NCI-H82 treated with DMSO at 0.1 percent for 48 hours (cell line): ENCODE results near the gene GCN1.
A peak's percentile ranks its signal among the peaks of the same experiment; 100 is the strongest.

Experiments used
- DNase-seq: peaks from one replicate; lab custom pipeline; 2025; ENCODE audit not compliant: unreplicated experiment; lab: John Stamatoyannopoulos, UW

GCN1 gene

DNA sequence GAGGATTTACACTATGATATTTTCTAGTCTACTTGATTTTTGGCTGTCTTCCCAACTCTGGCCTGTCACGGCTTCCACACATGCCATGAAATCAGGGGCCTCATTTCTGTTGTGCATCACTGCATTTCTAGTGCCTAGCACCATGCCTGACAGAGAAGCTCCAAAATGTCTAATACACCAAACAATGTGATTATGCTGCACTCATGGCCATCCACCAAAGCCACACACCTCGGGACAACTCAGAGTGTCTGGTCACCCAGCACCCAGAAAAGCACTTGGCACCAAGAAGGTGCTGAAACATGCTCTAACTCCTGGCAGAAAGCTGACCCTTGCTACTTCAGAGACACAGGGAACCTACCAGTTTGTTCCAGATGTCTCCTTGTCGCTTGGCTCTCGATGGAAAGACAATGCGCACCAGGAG is 11.3 kb downstream of the GCN1 start:
- no peak for DNase-seq

DNA sequence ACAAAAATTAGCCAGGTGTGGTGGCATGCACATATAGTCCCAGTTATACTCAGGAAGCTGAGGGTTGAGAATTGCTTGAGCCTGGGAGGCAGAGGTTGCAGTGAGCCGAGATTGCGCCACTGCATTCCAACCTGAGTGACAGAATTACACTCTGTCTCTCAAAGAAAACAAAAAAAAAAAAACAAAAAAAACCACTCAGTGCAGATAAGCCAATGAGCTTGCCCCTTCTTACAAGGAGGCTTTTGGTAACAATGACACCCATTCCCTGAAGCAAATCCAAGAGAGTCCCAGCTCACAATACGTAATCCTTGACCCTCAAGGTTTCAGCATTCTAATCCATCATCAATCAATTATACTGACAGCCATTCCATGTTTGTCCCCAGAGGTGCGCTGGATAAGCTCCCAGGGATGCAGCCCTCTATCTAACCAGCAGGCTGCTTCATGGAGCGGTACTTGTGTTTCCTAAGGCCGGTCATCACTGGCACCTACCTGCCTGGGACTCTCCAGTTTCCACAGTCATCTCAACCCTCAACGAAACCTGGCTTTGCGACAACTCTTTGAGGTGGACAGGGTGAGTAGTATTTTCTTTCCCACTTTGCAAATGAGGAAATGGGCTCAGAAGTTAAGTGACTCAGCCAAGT is 12.4 kb downstream of the GCN1 start:
- peak; percentile 88 for DNase-seq

DNA sequence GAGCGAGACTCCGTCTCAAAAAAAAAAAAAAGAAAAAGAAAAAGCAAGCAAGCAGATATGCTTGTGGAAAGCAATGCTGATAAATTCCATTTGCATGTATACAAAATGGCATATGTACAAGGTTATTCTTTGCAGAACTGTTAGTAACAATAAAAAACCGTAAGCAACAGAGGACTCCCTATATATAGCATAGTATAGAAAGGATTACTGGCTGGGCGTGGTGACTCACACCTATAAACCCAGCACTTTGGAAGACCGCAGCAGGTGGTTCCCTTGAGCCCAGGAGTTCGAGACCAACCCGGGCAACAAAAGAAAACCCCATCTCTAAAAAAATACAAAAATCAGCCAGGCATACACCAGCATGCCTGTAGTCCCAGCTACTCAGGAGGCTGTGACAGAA is 13.5 kb downstream of the GCN1 start:
- DNase-seq: no peak

DNA sequence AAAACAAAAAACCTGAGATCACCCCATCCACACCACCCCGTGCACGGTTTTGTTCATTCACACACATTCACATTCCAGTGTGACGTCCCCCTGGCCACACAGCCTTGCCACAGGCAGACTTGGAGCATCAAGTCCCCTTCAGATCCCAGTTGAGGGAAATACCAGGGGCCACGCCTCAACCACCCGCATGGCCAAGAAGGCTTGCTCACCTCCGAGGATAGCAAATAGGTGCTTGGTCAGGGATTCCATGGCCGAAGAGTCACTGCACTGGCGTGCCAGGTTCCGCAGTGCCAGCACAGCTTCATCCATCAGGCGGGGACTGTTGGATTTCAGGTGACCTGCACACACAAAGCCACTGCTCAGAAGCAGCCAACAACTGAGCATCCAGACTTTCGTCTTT is 19.0 kb downstream of the GCN1 start:
- DNase-seq: no peak

DNA sequence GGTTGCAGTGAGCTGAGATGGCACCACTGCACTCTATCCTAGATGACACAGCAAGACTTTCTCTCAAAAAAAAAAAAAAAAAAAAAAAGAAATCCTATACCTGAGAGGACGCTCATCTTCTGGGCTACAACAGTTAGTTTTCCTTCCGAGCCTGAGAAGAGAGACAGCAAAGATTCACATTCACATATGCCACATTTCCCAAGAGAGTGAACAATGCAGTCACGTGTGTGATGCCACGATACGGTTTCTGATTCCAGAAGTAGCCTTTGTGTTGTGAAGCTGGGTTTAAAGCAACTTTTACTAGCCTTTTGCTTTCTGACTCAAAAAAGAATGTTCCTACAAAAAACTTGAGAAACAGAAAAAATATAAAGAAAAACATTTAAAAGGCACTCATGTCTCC is 19.5 kb downstream of the GCN1 start:
- DNase-seq: no peak

DNA sequence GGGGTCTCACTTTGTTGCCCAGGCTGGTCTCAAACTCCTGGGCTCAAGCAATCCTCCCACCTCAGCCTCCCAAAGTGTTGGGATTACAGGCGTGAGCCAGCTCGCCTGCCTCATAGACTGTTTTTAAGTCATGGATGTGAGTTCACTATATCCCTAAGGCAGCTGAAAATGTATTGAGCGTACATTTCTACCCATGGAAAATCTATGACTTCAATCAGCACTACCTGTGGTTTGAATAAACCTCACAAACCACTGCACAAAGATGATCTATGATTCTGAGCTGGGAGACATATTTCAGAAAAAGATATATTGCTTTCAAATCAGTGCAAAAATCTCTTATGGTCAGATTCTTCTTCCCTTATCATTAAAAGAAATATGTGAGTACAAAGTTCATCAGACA is 22.5 kb downstream of the GCN1 start:
- DNase-seq: no peak

DNA sequence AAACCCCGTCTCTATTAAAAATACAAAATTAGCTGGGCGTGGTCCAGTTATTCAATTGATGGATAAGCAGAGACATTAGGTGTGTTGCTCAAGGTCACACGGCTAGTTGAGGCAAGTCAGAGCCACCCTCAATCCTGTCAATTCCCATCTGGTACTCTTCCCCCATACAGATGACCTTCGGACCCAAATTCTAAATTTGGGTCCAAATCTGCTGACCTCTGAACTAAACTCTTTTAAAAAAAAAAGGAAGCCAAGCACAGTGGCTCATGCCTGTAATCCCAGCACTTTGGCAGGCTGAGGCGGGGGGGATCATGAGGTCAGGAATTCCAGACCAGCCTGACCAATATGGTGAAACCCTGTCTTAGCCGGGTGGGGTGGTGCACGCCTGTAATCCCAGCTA is 23.9 kb downstream of the GCN1 start:
- no peak for DNase-seq

DNA sequence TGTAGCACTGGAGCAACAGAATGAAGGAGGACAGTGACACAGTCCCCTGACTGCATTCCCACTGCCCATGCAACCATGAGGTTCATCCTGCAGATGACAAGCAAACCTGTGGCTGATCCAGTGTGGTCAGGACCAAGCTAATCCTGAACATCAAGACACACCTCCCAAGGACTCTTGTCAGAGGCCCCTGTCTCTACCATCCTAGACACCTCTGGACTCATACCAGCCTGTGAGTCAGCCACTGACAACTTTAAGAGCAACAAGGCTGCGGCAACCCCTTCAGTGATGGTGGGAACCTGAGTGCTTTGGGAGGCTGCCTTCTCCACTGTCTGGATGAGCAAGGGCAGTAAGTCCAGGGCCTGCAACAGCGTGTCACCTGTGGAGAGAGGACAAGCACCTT is 24.6 kb downstream of the GCN1 start:
- no peak for DNase-seq

DNA sequence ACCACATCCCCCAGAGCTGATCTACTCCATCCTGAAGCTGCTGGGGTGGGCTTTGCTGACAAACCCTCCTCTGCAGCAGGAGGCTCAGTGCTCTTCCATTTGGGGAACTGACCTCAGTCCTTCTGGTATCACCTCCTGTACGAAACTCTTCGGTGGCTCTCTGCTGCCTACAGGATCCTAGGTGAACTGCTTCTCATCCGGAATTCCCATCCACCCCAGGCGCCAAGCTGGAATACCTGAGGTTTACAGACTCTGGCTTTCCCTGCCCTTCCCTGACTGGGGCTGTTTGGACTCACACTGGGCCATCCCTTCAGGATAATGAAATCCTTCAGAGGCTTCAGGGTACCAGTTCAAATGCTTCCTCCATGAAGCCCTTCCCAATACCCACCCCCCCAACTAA is 26.2 kb downstream of the GCN1 start:
- no peak for DNase-seq

DNA sequence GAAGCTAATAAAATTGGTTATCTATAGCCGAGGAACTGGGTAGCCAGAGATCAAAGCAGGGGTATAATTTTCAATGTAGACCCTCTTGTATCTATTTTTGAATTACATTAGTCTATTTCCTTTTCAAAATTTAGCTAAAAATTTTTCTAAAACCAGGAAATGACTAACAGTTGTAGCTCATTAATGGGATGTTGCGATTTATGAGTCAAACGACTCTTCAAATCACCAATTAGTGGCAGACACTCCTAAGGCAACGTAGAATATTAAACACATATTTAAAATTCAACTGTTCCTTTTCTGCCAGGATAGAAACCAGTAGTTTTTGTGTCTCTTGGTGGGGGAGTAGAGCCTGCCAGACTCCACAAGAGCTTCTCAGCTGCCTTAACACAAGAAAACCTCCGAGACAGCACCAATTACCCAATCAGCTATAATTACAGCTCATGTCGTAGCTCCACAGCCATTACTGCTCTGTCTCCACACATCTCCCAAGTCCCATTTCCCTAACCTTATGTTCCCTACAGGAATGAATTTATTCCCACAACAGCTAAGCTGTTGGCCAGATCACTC is 26.9 kb downstream of the GCN1 start:
- no peak for DNase-seq

DNA sequence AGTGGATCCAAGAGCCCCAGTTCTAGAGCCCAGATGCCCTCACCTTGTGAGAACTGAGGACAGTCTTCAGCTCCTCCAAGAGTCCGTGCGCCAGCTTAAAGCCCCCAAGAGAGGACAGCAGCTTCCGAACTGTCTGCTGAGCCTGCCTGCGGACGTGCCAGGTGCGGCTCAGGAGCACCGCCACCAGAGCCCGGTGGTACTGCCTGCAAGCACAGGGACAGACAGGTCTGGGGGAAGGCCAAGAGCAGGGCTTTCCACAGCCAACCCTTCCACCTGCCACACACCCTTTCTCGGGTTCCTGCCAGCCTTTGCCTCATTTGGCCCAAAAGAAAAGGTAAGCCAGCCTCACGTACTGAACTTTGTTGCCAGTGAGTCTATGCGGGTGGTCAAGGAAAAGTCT is 30.2 kb downstream of the GCN1 start:
- DNase-seq: no peak

DNA sequence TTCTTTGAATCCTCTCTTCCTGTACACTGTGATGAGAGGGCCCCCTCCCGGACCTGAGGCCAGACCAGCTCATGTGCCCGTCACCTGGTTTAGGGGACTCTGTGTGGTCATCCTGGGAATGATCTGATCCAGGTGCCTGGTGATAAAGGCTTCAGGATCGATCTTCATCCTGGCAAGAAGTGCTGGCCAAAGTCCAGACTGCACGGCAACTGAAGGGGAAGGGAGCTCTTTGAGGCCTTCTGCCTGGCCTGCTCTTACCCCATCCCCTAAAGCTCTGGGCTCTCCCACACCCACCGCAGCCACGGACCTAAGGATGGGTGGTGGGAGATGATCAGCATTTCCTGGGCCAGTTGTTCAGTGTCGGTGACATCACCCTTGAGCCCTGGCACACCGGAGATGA is 31.8 kb downstream of the GCN1 start:
- no peak for DNase-seq

DNA sequence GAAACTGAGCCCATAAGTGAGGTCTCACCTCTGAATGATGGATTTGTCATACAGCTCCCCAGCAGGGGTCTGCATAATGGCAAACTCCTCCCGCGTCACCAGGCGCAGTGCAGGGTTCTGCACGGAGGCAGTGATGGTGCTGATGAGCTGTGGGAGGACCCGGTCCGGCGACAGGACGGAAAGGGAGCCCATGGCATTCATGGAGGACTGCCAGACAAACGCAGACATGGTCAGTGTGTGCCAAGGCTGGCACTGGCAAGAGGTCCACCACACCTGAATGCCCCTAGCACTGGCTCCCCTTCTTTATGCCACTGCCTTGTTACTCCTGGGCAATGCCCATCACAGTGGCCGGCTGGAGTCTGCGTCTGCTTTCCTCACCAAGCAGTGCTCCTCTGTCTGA is 32.7 kb downstream of the GCN1 start:
- DNase-seq: no peak

DNA sequence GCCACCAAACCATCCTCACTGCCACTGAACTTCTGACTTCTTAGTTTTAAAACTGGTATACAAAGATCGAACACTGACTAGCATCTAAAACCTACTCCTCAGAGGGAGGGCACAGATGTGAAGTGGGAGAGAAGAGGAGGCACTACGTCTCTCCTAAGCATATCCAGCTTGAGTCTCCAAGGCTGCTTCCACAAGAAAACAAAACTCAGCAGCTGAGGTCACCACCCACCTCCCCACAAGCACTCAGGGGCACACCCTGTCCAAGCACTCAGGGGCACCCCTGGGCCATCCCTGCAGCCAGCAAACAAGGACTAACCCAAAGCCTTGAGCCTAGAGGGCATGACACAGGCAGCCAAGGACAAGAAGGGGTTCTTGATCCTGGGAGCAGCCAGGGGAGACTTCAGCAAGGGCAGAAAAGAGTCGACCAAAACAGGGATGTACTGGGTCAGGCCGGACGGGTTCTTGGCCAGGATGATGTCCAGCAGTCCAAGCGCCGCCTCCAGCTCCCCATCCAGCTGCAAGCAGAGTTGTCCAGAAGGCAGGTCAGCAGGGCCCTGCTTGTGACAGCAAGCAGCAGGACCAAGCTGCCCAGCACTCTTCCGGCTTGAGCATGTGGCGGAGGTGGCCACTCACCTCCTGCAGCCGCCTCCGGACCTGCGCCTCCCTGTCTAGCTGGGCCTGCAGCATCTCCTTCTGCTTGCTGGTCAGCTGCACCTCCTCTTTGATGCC is 34.8 kb downstream of the GCN1 start:
- no peak for DNase-seq

DNA sequence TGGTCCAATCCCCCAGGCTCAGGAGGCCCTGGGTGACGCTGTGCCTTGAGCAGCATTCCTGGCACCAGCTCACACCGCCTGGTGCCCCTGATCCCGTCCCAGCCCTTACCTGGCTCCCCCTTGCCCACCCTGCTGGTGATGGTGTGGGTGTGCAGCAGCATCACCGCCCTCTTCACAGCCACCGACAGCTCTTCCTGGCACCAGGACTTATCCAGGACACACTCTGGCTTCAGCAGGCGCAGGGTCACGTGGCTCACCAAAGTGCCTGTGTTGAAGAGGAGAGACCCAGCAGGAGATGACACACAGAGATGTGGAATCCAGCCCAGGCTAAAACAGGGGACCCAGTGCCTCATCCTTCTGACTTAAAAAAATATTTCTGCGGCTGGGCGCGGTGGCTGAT is 36.2 kb downstream of the GCN1 start:
- no peak for DNase-seq

DNA sequence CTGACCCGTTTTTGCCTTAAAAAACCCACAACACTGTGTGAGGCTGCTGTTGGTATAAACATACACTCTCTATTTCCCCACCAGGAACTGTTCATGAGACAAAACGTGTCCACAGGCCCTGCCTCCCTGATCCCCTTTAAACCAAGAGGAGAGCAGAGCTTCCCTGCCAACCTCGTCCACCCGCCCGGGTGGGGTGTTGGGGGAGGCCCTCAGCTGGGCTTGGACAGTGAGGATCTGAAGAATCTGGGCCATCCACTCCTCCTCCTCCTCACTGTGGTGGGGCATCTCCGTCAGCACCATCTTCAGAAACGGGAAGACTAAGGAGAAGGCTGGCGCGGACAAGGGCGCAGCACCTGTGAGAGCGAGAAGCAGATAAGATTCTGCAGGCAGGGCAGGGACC is 36.8 kb downstream of the GCN1 start:
- no peak for DNase-seq

DNA sequence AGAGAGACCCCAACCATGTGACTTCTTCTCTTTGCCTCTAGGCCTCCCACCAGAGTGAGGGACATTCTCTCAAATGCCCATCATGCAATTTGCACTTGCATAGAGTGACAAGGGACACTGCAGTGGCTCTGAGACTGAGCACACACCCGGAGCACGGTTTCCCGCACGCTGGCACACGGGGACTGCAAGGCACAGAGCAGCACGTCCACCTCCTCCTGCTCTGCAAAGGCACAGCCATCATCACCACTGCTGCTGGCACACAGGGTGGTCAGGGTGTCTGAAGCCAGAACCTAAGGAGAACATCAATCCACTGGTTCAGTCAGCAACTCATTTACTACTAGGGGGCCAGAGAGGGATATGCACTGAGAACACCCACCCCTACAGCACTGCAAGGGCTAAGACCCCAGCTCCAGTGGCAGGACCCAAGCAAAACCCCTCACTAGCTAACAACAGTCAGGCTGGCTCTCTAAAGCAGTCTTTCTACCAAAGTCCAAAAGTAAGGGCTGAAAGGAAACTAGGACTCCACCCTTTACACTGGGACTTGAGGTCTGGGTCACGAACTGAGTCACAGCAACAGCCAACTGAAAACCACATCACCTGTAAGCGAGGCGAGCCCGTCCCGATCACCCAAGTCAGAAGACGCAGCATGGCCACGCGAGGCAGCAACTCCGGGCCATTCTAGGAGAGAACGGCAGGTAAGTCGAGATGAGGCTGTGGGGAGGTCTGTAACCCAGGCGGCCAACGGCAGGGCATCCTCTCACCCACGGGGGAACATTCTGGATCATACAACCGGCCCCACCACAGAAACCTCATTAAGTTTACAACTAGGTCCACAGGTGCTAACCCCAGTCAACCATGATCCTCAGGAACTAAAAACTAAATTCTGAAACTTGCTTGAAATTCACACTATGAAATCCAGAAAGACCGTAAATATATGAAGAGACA is 37.9 kb downstream of the GCN1 start:
- no peak for DNase-seq

DNA sequence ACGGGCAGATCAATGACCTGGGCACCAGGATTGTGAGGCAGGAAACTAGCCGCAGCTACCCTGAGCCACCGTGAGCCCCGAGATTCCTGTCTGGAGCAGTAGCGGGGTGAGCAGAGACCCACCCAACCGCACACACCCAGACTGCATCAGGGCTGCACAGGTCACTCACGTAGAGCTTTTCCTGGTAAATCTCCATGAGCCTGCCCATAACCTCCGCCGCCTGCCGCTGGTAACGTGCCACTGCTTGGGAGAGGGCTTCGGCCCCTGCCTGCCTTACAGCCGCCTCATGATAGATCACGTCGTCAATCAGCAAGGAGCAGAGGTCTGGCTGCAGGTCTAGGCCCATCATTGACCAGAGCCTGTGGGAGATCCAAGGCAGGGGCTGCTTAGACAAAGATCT is 39.4 kb downstream of the GCN1 start:
- DNase-seq: no peak

DNA sequence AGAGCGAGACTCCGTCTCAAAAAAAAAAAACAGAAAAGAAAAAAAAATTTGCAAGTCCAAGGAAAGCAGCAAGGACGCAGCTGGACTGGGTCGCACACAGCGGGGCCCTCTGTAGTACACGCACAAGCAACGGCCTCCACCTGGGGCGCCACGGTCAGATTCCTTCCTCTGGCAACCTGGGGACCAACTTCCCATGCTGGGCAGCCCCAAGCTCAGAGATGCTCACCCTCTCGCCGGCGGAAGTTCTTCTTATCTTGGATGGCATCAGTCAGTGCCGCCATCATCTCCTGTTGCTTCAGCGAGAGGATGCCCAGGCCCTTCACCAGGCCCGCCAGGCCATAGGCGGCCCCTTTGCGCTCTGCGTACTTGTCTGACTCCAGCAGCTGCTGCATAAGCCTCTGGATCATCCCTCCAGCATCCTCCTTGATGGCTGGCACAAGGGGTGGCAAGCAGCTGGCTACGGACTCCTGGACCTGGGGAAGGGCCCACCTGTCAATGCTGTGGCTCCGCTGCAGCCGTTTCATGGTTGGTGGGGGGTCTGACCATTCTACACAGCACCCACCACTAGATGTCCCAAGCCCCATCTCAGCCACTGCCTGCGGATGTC is 43.5 kb downstream of the GCN1 start:
- no peak for DNase-seq

DNA sequence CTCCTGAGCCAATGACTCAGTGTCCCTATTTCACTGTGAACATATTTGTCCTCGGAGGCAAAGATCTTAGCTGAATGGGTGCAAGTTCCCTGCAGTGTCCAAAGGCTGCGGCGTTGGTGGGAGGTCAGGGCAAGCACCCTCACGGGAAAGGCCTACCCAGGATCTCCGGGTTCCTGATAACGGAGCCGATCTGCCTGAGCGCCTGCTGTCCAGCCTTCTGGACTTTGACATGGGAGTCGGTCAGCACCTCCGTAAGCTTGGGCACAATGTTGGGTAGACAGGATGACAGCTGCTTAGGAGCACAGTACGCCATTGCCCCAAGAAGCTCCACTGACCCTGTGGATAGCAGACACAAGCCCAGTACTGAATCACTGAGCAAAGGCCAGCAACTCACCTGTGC is 46.5 kb downstream of the GCN1 start:
- DNase-seq: no peak

DNA sequence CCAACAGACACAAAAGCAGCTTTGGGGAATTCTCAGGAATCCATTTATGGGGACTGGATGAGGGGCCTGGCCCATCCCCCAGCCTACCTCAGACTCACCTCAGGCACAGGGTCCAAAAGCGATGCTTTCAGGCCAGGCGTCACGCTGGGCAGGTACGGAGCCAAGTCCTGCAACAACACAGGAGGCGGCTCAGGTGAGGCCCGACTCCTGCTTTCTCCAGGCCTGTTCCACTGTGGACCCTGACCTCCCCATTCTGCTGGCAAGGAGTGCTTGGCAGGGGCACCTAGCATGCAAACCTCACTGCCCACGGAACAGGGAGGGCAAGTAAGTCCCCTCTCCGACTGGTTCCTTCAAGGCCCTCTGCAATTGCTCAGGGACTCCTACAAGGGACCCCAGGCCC is 49.4 kb downstream of the GCN1 start:
- no peak for DNase-seq
